PC-3 (cell line): ENCODE results near the gene ENHO.

Experiments used
- CTCF ChIP-seq: fragments of 300-600 bp; sonication (generic); conservative IDR thresholded peaks from 2 replicates; pipeline ENCODE4 v1.5.1; 2017; ENCODE audit warnings: antibody characterized with exemption, low read depth, mild to moderate bottlenecking, low read length
- EZH2 ChIP-seq: fragments of 300-600 bp; sonication (generic); IDR thresholded peaks from one replicate; pipeline ENCODE4 v1.6.1; 2017; ENCODE audit warnings: antibody characterized with exemption, mild to moderate bottlenecking, low read length; ENCODE audit not compliant: unreplicated experiment

DNA sequence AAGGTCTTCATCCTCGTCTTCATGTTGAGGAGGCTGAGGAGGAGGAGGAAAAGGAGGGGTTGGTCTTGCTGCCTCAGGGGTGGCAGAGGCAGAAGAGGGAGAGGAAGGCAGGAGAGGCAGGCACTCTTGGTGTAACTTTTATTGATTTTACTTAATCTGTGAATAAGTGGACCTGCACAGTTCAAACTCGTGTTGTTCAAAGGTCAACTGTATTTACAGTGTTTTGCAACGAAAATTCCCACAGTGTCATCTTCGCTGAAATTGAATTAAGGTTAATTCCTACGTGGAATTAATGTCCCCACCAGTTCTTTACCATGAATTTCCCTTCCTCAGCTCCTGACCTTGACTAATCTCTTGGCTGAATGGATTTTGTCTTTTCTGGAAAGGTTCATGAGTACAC lies 21.2 kb upstream of the ENHO start:
- TF ChIP-seq CTCF (no peak), EZH2 (no peak)
